ENCODE data around the gene SMAGP. TPM values are rescaled to one million over a fixed set of nuclear protein-coding genes. Genes with fewer than 3 reads are reported as not detected.
A peak's percentile ranks its signal among the peaks of the same experiment; 100 is the strongest.
"Not testable (repeated sequence)": the region's sequence is repeated elsewhere in the genome, so short reads cannot be mapped to it uniquely, and the experiment has no call there.

SMAGP gene
- total RNA-seq, 1 donor from 2014 or later, result 40.4 TPM

GRCh38 chr12:51264297-51264696, 5.9 kb downstream of the SMAGP start:
- DNase-seq (ENCODE audit: low spot score), result no peak

- no peak for DNase-seq (ENCODE audit: low spot score)
Observed at GRCh38 chr12:51263341-51263740, 6.9 kb downstream of the SMAGP start.

GRCh38 chr12:51262758-51263177, 7.4 kb downstream of the SMAGP start:
- peak; percentile 53 for DNase-seq (ENCODE audit: low spot score)

GRCh38 chr12:51259600-51259999, 10.6 kb downstream of the SMAGP start:
- DNase-seq (ENCODE audit: low spot score), result not testable (repeated sequence)

- DNase-seq (ENCODE audit: low spot score), result no peak
Observed at GRCh38 chr12:51254536-51254935, 15.7 kb downstream of the SMAGP start.

GRCh38 chr12:51253276-51253675, 16.9 kb downstream of the SMAGP start:
- no peak for DNase-seq (ENCODE audit: low spot score)

- no peak for DNase-seq (ENCODE audit: low spot score)
Observed at GRCh38 chr12:51247523-51248206, 22.6 kb downstream of the SMAGP start.

- peak; percentile 24 for DNase-seq (ENCODE audit: low spot score)
Observed at GRCh38 chr12:51246254-51246853, 23.9 kb downstream of the SMAGP start.

- no peak for DNase-seq (ENCODE audit: low spot score)
Observed at GRCh38 chr12:51245476-51246253, 24.6 kb downstream of the SMAGP start.

- DNase-seq (ENCODE audit: low spot score), result no peak
Observed at GRCh38 chr12:51244269-51244668, 25.9 kb downstream of the SMAGP start.

- DNase-seq (ENCODE audit: low spot score), result no peak
Observed at GRCh38 chr12:51242876-51243275, 27.3 kb downstream of the SMAGP start.

- DNase-seq (ENCODE audit: low spot score), result no peak
Observed at GRCh38 chr12:51242120-51242519, 28.1 kb downstream of the SMAGP start.

GRCh38 chr12:51240971-51241370, 29.2 kb downstream of the SMAGP start:
- no peak for DNase-seq (ENCODE audit: low spot score)

- peak; percentile 98 for DNase-seq (ENCODE audit: low spot score)
Observed at GRCh38 chr12:51238510-51239334, 31.5 kb downstream of the SMAGP start, which contains the start of gene DAZAP2. Gene DAZAP2, plus strand, starts transcription at chr12:51238826. Its CDS starts 82 bp downstream, at chr12:51238908.

- DNase-seq (ENCODE audit: low spot score), result no peak
Observed at GRCh38 chr12:51238037-51238509, 32.1 kb downstream of the SMAGP start.

GRCh38 chr12:51234530-51234929, 35.7 kb downstream of the SMAGP start:
- DNase-seq (ENCODE audit: low spot score), result no peak

- DNase-seq (ENCODE audit: low spot score), result no peak
Observed at GRCh38 chr12:51232642-51233041, 37.6 kb downstream of the SMAGP start.

GRCh38 chr12:51229116-51229809, 41.0 kb downstream of the SMAGP start:
- no peak for DNase-seq (ENCODE audit: low spot score)

GRCh38 chr12:51227962-51228361, 42.3 kb downstream of the SMAGP start:
- no peak for DNase-seq (ENCODE audit: low spot score)

- not testable (repeated sequence) for DNase-seq (ENCODE audit: low spot score)
Observed at GRCh38 chr12:51227112-51227511, 43.1 kb downstream of the SMAGP start.

- DNase-seq (ENCODE audit: low spot score), result no peak
Observed at GRCh38 chr12:51225771-51226170, 44.4 kb downstream of the SMAGP start.
